ENCODE data around the gene RAP1A. TPM values are rescaled to one million over a fixed set of nuclear protein-coding genes. Genes with fewer than 3 reads are reported as not detected.

RAP1A gene
- total RNA-seq, 1 experiment from 2014 or later: 37.1 TPM

GRCh38 chr1:111598544-111598943 is 21.0 kb upstream of the RAP1A start:
- POLR2A ChIA-PET: no interaction called here
- Histone ChIP-seq H3K36me3 (ENCODE audit: control insufficient read depth, insufficient read depth, low read length) (no peaks in the 10 kb centered on the region), H3K4me3 (ENCODE audit: low read depth in 2 of 2, low read length in 2 of 2) (no peak overlapping the region), H3K27me3 (ENCODE audit: control insufficient read depth, insufficient read depth, low read length) (no peaks in the 10 kb centered on the region), H3K9me3 (ENCODE audit: control insufficient read depth, insufficient read depth, low read depth, low read length) (no peaks in the 10 kb centered on the region), H3K4me1 (ENCODE audit: control insufficient read depth, insufficient read depth, low read length) (no peaks in the 10 kb centered on the region), H3K27ac (ENCODE audit: low read length) (no peak overlapping the region)
- CTCF ChIA-PET: no interaction called here
- TF ChIP-seq SIN3A (IDR thresholded peaks at IDR 0.05; ENCODE audit: borderline replicate concordance, insufficient read depth, low read depth, low read length): no peak
- TF ChIP-seq, protein P1, sequence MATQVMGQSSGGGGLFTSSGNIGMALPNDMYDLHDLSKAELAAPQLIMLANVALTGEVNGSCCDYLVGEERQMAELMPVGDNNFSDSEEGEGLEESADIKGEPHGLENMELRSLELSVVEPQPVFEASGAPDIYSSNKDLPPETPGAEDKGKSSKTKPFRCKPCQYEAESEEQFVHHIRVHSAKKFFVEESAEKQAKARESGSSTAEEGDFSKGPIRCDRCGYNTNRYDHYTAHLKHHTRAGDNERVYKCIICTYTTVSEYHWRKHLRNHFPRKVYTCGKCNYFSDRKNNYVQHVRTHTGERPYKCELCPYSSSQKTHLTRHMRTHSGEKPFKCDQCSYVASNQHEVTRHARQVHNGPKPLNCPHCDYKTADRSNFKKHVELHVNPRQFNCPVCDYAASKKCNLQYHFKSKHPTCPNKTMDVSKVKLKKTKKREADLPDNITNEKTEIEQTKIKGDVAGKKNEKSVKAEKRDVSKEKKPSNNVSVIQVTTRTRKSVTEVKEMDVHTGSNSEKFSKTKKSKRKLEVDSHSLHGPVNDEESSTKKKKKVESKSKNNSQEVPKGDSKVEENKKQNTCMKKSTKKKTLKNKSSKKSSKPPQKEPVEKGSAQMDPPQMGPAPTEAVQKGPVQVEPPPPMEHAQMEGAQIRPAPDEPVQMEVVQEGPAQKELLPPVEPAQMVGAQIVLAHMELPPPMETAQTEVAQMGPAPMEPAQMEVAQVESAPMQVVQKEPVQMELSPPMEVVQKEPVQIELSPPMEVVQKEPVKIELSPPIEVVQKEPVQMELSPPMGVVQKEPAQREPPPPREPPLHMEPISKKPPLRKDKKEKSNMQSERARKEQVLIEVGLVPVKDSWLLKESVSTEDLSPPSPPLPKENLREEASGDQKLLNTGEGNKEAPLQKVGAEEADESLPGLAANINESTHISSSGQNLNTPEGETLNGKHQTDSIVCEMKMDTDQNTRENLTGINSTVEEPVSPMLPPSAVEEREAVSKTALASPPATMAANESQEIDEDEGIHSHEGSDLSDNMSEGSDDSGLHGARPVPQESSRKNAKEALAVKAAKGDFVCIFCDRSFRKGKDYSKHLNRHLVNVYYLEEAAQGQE (IDR thresholded peaks at IDR 0.05; ENCODE audit: insufficient read depth in 1 of 2, low read depth in 2 of 2, low read length in 1 of 2): no peak
- TF ChIP-seq, protein P2, sequence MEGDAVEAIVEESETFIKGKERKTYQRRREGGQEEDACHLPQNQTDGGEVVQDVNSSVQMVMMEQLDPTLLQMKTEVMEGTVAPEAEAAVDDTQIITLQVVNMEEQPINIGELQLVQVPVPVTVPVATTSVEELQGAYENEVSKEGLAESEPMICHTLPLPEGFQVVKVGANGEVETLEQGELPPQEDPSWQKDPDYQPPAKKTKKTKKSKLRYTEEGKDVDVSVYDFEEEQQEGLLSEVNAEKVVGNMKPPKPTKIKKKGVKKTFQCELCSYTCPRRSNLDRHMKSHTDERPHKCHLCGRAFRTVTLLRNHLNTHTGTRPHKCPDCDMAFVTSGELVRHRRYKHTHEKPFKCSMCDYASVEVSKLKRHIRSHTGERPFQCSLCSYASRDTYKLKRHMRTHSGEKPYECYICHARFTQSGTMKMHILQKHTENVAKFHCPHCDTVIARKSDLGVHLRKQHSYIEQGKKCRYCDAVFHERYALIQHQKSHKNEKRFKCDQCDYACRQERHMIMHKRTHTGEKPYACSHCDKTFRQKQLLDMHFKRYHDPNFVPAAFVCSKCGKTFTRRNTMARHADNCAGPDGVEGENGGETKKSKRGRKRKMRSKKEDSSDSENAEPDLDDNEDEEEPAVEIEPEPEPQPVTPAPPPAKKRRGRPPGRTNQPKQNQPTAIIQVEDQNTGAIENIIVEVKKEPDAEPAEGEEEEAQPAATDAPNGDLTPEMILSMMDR (IDR thresholded peaks at IDR 0.05): no peak
- no peak for TF ChIP-seq TCF7L2 (IDR thresholded peaks at IDR 0.05; ENCODE audit: low read depth, low read length)
- no peak for TF ChIP-seq POLR2AphosphoS5 (IDR thresholded peaks at IDR 0.05; ENCODE audit: low read depth, low read length)
- in situ Hi-C loops (cut with HindIII; ENCODE audit: low pct_unique_long_range_greater_than_20kb, low sequenced_read_pairs) (no loop called here), intact Hi-C loops (cut with micrococcal nuclease; ENCODE audit: unreplicated experiment) (no loop called here)
- no TSS peak for BruUV-seq (replicated peaks)
- DNase-seq (ENCODE audit: low read depth, low spot score) (no peak), ATAC-seq (no peak)

GRCh38 chr1:111599781-111600693 is 19.6 kb upstream of the RAP1A start:
- ChIA-PET POLR2A (no interaction called here), CTCF (no interaction called here)
- in situ Hi-C loops (cut with HindIII; ENCODE audit: low pct_unique_long_range_greater_than_20kb, low sequenced_read_pairs): no loop called here
- Histone ChIP-seq H3K4me3 (ENCODE audit: low read depth in 2 of 2, low read length in 2 of 2) (no peak overlapping the region), H3K27ac (ENCODE audit: low read length) (no peak overlapping the region), H3K36me3 (ENCODE audit: control insufficient read depth, insufficient read depth, low read length) (no peaks in the 10 kb centered on the region), H3K27me3 (ENCODE audit: control insufficient read depth, insufficient read depth, low read length) (no peaks in the 10 kb centered on the region), H3K4me1 (ENCODE audit: control insufficient read depth, insufficient read depth, low read length) (no peaks in the 10 kb centered on the region), H3K9me3 (ENCODE audit: control insufficient read depth, insufficient read depth, low read depth, low read length) (no peaks in the 10 kb centered on the region)
- no TSS peak for BruUV-seq (replicated peaks)
- ATAC-seq (no peak), DNase-seq (ENCODE audit: low read depth, low spot score) (no peak)
- TF ChIP-seq, protein P1 (IDR thresholded peaks at IDR 0.05; ENCODE audit: insufficient read depth in 1 of 2, low read depth in 2 of 2, low read length in 1 of 2): no peak
- TF ChIP-seq POLR2AphosphoS5 (IDR thresholded peaks at IDR 0.05; ENCODE audit: low read depth, low read length) (no peak), TCF7L2 (IDR thresholded peaks at IDR 0.05; ENCODE audit: low read depth, low read length) (no peak)
- intact Hi-C loops (cut with micrococcal nuclease; ENCODE audit: unreplicated experiment): no loop called here
